GM23338 (cell line): ENCODE measurements around the gene CHD9NB. TPM values are rescaled to one million over a fixed set of nuclear protein-coding genes. Genes with fewer than 3 reads are reported as not detected.

Experiments used
- ATAC-seq: fragments of 200-7000 bp; cut with Tn5 transposase; 3 replicates; pipeline ENCODE4 v1.9.1; 2020
- DNase-seq: peaks from one replicate; pipeline ENCODE4 v3.0.0-alpha.2; 2015; ENCODE audit warnings: low spot score
- H2AFZ ChIP-seq: fragments of 200-600 bp; sonication (generic); 2 replicates; pipeline ENCODE4 v1.8.0; 2016; ENCODE audit warnings: antibody characterized with exemption, mild to moderate bottlenecking, moderate library complexity
- H3F3A ChIP-seq: fragments of 200-600 bp; sonication (generic); replicated peaks from 2 replicates; pipeline ENCODE4 v1.8.0; 2017; ENCODE audit warnings: antibody characterized with exemption, mixed run types, low read depth
- H3K27ac ChIP-seq: fragments of 200-600 bp; sonication (generic); 2 replicates; pipeline ENCODE4 v1.6.1; 2016; ENCODE audit warnings: low read depth
- H3K27me3 ChIP-seq: fragments of 200-600 bp; sonication (generic); 2 replicates; pipeline ENCODE4 v1.8.0; 2016; ENCODE audit warnings: mild to moderate bottlenecking, mixed run types, moderate library complexity; ENCODE audit not compliant: insufficient read depth
- H3K36me3 ChIP-seq: fragments of 200-600 bp; sonication (generic); 2 replicates; pipeline ENCODE4 v1.8.0; 2016; ENCODE audit warnings: mild to moderate bottlenecking; ENCODE audit not compliant: insufficient read depth
- H3K4me1 ChIP-seq: fragments of 200-600 bp; sonication (generic); 2 replicates; pipeline ENCODE4 v1.8.0; 2016; ENCODE audit warnings: mild to moderate bottlenecking, moderate library complexity; ENCODE audit not compliant: insufficient read depth
- H3K4me2 ChIP-seq: fragments of 200-600 bp; sonication (generic); 2 replicates; pipeline ENCODE4 v1.7.1; 2017; ENCODE audit warnings: mixed run types
- H3K4me3 ChIP-seq: fragments of 200-600 bp; sonication (generic); 2 replicates; pipeline ENCODE4 v1.6.1; 2016; ENCODE audit warnings: mixed run types
- H3K79me2 ChIP-seq: fragments of 200-600 bp; sonication (generic); replicated peaks from 2 replicates; pipeline ENCODE4 v1.8.0; 2017; ENCODE audit warnings: mild to moderate bottlenecking; ENCODE audit not compliant: insufficient read depth
- H3K9me2 ChIP-seq: fragments of 200-600 bp; sonication (generic); 2 replicates; pipeline ENCODE4 v1.8.0; 2017; ENCODE audit not compliant: insufficient read depth
- H4K20me1 ChIP-seq: fragments of 200-600 bp; sonication (generic); replicated peaks from 2 replicates; pipeline ENCODE4 v1.8.0; 2017; ENCODE audit warnings: mild to moderate bottlenecking; ENCODE audit not compliant: insufficient read depth
- H3K27ac Mint-ChIP-seq: 2 replicates; pipeline ENCODE4 v1.8.0; 2020; ENCODE audit warnings: inconsistent platforms, mild to moderate bottlenecking, moderate library complexity, mixed read lengths
- H3K27me3 Mint-ChIP-seq: 3 replicates; pipeline ENCODE4 v1.8.0; 2022; ENCODE audit warnings: low read depth, mild to moderate bottlenecking, moderate library complexity, mixed read lengths, inconsistent platforms; ENCODE audit not compliant: insufficient read depth, poor library complexity
- H3K36me3 Mint-ChIP-seq: 3 replicates; pipeline ENCODE4 v1.8.0; 2021; ENCODE audit warnings: low read depth, mild to moderate bottlenecking, inconsistent platforms, moderate library complexity, mixed read lengths
- H3K4me1 Mint-ChIP-seq: 3 replicates; pipeline ENCODE4 v1.8.0; 2020; ENCODE audit warnings: mild to moderate bottlenecking, inconsistent platforms, mixed read lengths
- H3K4me3 Mint-ChIP-seq: 3 replicates; pipeline ENCODE4 v1.8.0; 2021; ENCODE audit warnings: moderate library complexity, mild to moderate bottlenecking, inconsistent platforms, mixed read lengths
- H3K9me3 Mint-ChIP-seq: 3 replicates; pipeline ENCODE4 v1.8.0; 2020; ENCODE audit warnings: moderate library complexity, mild to moderate bottlenecking, inconsistent platforms, mixed read lengths
- CREB1 ChIP-seq: fragments of 250-450 bp; sonication (Bioruptor Pico); IDR thresholded peaks from 2 replicates; pipeline ENCODE4 v1.5.0; 2020; ENCODE audit warnings: low read depth, mild to moderate bottlenecking, moderate library complexity
- CTCF ChIP-seq, 2 experiments: fragments of 200-600 bp in 1 of 2; sonication (generic) in 1 of 2; conservative IDR thresholded peaks; 2 replicates each; pipeline versions ENCODE4 v1.5.1 to v1.6.1; 2016 to 2017; ENCODE audit warnings: antibody characterized with exemption in 2 of 2, low read depth in 2 of 2, mild to moderate bottlenecking in 2 of 2, moderate library complexity in 1 of 2
- ETS1 ChIP-seq: IDR thresholded peaks from 2 replicates; pipeline ENCODE4 v1.6.1; 2016; ENCODE audit warnings: antibody characterized with exemption
- EZH2 ChIP-seq: fragments of 200-600 bp; sonication (generic); IDR thresholded peaks from one replicate; pipeline ENCODE4 v1.8.0; 2017; ENCODE audit warnings: antibody characterized with exemption, mild to moderate bottlenecking, low read depth; ENCODE audit not compliant: unreplicated experiment
- JUNB ChIP-seq: IDR thresholded peaks from one replicate; pipeline ENCODE4 v1.6.1; 2016; ENCODE audit warnings: antibody characterized with exemption; ENCODE audit not compliant: unreplicated experiment
- NANOG ChIP-seq: IDR thresholded peaks from 2 replicates; pipeline ENCODE4 v1.6.1; 2016; ENCODE audit warnings: antibody characterized with exemption, borderline replicate concordance
- REST ChIP-seq: IDR thresholded peaks from one replicate; pipeline ENCODE4 v1.6.1; 2018; ENCODE audit warnings: antibody characterized with exemption; ENCODE audit not compliant: unreplicated experiment
- ZNF114 ChIP-seq: fragments of 250-450 bp; sonication (Bioruptor Pico); IDR thresholded peaks from 2 replicates; pipeline ENCODE4 v1.5.0; 2020; ENCODE audit warnings: mild to moderate bottlenecking, moderate library complexity
- ZNF462 ChIP-seq: fragments of 250-450 bp; sonication (Bioruptor Pico); IDR thresholded peaks from 2 replicates; pipeline ENCODE4 v1.5.0; 2020; ENCODE audit warnings: mild to moderate bottlenecking, moderate library complexity
- polyA plus RNA-seq: library from polyadenylated mRNA; unstranded; fragments of >200 nt; fragmentation: Nextera tagmentation; extraction: Ambion mirVana; gene quantifications from 2 replicates; pipeline ENCODE4 v1.2.1, GENCODE V29; 2016
- total RNA-seq: library from RNA; depleted of rRNA; stranded (reverse); fragments of >200 nt; shearing (Covaris generic); gene quantifications from 2 replicates; pipeline ENCODE4 v1.2.3, GENCODE V29; 2014

Gene CHD9NB
- total and polyA plus RNA-seq, 2 experiments from 2014 or later = 1.7 to 4.2 TPM

GRCh38 chr16:53059672-53060071 lies 7.0 kb upstream of the CHD9NB start:
- H3F3A ChIP-seq = no peaks in the 10 kb centered on the region; the same call in 1 of the 2 replicates
- no peak overlapping the region for H3K27ac ChIP-seq
- H2AFZ ChIP-seq = no peak overlapping the region
- peaks cover 15% of the 10 kb centered on the region for H3K4me1 ChIP-seq
- peaks cover 74% of the 10 kb centered on the region for H3K79me2 ChIP-seq
- Mint-ChIP-seq H3K4me1 (peaks cover 19% of the 10 kb centered on the region), H3K27me3 (no peaks in the 10 kb centered on the region), H3K36me3 (no peaks in the 10 kb centered on the region; the same call in 2 of the 3 replicates), H3K27ac (no peak overlapping the region), H3K9me3 (no peaks in the 10 kb centered on the region), H3K4me3 (no peak overlapping the region)
- DNase-seq (no peak), ATAC-seq (no peak)
- H4K20me1 ChIP-seq = no peaks in the 10 kb centered on the region; the same call in 1 of the 2 replicates
- H3K4me2 ChIP-seq = no peak overlapping the region
- no peaks in the 10 kb centered on the region for H3K27me3 ChIP-seq
- TF ChIP-seq ZNF462 (CRISPR knock-in tag) (no peak), EZH2 (no peak), CREB1 (CRISPR knock-in tag) (no peak), ETS1 (no peak), JUNB (no peak), ZNF114 (no peak), NANOG (no peak), CTCF (conservative IDR thresholded peaks at IDR 0.05; ENCODE audit: low read depth in 2 of 2) (no peak), REST (no peak)
- H3K4me3 ChIP-seq = no peak overlapping the region
- H3K9me2 ChIP-seq = no peaks in the 10 kb centered on the region
- H3K36me3 ChIP-seq = no peaks in the 10 kb centered on the region
